H9 (cell line): ENCODE results near the gene TGFBR2. TPM values are rescaled to one million over a fixed set of nuclear protein-coding genes. Genes with fewer than 3 reads are reported as not detected.

Experiments
- DNase-seq: peaks from one replicate; pipeline ENCODE4 v3.0.0-alpha.2; 2017
- H2AFZ ChIP-seq: one replicate; pipeline ENCODE4 v1.6.1; 2013; ENCODE audit warnings: mild to moderate bottlenecking, low read length, control low read depth, moderate library complexity
- H2AK5ac ChIP-seq: 2 replicates; pipeline ENCODE4 v1.6.1; 2013; ENCODE audit warnings: low read length, control low read depth, mixed read lengths; ENCODE audit not compliant: insufficient read length
- H2BK120ac ChIP-seq: one replicate; pipeline ENCODE4 v1.6.1; 2013; ENCODE audit warnings: low read depth, mild to moderate bottlenecking, low read length, control low read depth, inconsistent platforms; ENCODE audit not compliant: poor library complexity, severe bottlenecking
- H2BK12ac ChIP-seq: 2 replicates; pipeline ENCODE4 v1.6.1; 2013; ENCODE audit warnings: low read length, control low read depth, mixed read lengths, low read depth; ENCODE audit not compliant: insufficient read length
- H2BK15ac ChIP-seq: 2 replicates; pipeline ENCODE4 v1.6.1; 2013; ENCODE audit warnings: low read depth, low read length, control low read depth
- H2BK20ac ChIP-seq: one replicate; pipeline ENCODE4 v1.6.1; 2013; ENCODE audit warnings: low read depth, mild to moderate bottlenecking, low read length, control low read depth, inconsistent platforms; ENCODE audit not compliant: poor library complexity, severe bottlenecking
- H2BK5ac ChIP-seq: 2 replicates; pipeline ENCODE4 v1.6.1; 2013; ENCODE audit warnings: low read length, control low read depth, mixed read lengths; ENCODE audit not compliant: insufficient read length
- H3K14ac ChIP-seq: 2 replicates; pipeline ENCODE4 v1.6.1; 2013; ENCODE audit warnings: low read length, control low read depth; ENCODE audit not compliant: insufficient read depth
- H3K18ac ChIP-seq: 2 replicates; pipeline ENCODE4 v1.6.1; 2013; ENCODE audit warnings: low read depth, mild to moderate bottlenecking, mixed read lengths, low read length, control low read depth; ENCODE audit not compliant: insufficient read length
- H3K23ac ChIP-seq: 2 replicates; pipeline ENCODE4 v1.6.1; 2013; ENCODE audit warnings: low read length, control low read depth, mixed read lengths, low read depth; ENCODE audit not compliant: insufficient read length
- H3K23me2 ChIP-seq: 2 replicates; pipeline ENCODE4 v1.6.1; 2013; ENCODE audit warnings: low read depth, mild to moderate bottlenecking, mixed read lengths, low read length, control low read depth; ENCODE audit not compliant: insufficient read length, poor library complexity, severe bottlenecking
- H3K27ac ChIP-seq: 2 replicates; pipeline ENCODE4 v1.5.1; 2013; ENCODE audit warnings: low read length, control low read depth, mixed read lengths, low read depth; ENCODE audit not compliant: insufficient read length
- H3K27me3 ChIP-seq: 2 replicates; pipeline ENCODE4 v1.6.1; 2013; ENCODE audit warnings: low read length, control low read depth, inconsistent platforms; ENCODE audit not compliant: insufficient read depth
- H3K4ac ChIP-seq: 2 replicates; pipeline ENCODE4 v1.6.1; 2013; ENCODE audit warnings: low read depth, mild to moderate bottlenecking, control low read depth, inconsistent platforms, low read length, moderate library complexity
- H3K4me1 ChIP-seq: 2 replicates; pipeline ENCODE4 v1.6.1; 2013; ENCODE audit warnings: low read length, control low read depth, inconsistent platforms; ENCODE audit not compliant: insufficient read depth
- H3K4me2 ChIP-seq: 2 replicates; pipeline ENCODE4 v1.6.1; 2013; ENCODE audit warnings: low read length, control low read depth, mixed read lengths; ENCODE audit not compliant: insufficient read length, insufficient read depth
- H3K56ac ChIP-seq: 2 replicates; pipeline ENCODE4 v1.6.1; 2013; ENCODE audit warnings: low read depth, mild to moderate bottlenecking, mixed read lengths, low read length, control low read depth; ENCODE audit not compliant: insufficient read length
- H3K79me1 ChIP-seq: 2 replicates; pipeline ENCODE4 v1.6.1; 2013; ENCODE audit warnings: low read depth, mild to moderate bottlenecking, moderate library complexity, low read length, control low read depth, inconsistent platforms; ENCODE audit not compliant: insufficient read depth, poor library complexity, severe bottlenecking
- H3K79me2 ChIP-seq: 2 replicates; pipeline ENCODE4 v1.6.1; 2013; ENCODE audit warnings: low read length, control low read depth, inconsistent platforms; ENCODE audit not compliant: insufficient read depth
- H3K9ac ChIP-seq: 2 replicates; pipeline ENCODE4 v1.6.1; 2013; ENCODE audit warnings: low read length, control low read depth, mixed read lengths; ENCODE audit not compliant: insufficient read length; ENCODE audit errors: extremely low read depth
- H3K9me3 ChIP-seq: one replicate; pipeline ENCODE4 v1.6.1; 2013; ENCODE audit warnings: low read depth, low read length, inconsistent platforms; ENCODE audit not compliant: control insufficient read depth
- H3T11ph ChIP-seq: one replicate; pipeline ENCODE4 v1.6.1; 2013; ENCODE audit warnings: mild to moderate bottlenecking, low read length, control low read depth, inconsistent platforms
- H4K20me1 ChIP-seq: one replicate; pipeline ENCODE4 v1.6.1; 2013; ENCODE audit not compliant: control insufficient read depth, insufficient read length, insufficient read depth
- H4K5ac ChIP-seq: 2 replicates; pipeline ENCODE4 v1.6.1; 2013; ENCODE audit warnings: low read depth, mild to moderate bottlenecking, mixed read lengths, low read length, control low read depth; ENCODE audit not compliant: insufficient read length
- H4K8ac ChIP-seq: replicated peaks from 2 replicates; pipeline ENCODE4 v1.6.1; 2013; ENCODE audit warnings: low read length, control low read depth, mixed read lengths, low read depth; ENCODE audit not compliant: insufficient read length
- H4K91ac ChIP-seq: 2 replicates; pipeline ENCODE4 v1.6.1; 2013; ENCODE audit warnings: low read depth, mild to moderate bottlenecking, moderate library complexity, mixed read lengths, low read length, control low read depth; ENCODE audit not compliant: insufficient read length
- H3K27ac Mint-ChIP-seq, 3 experiments: 2 replicates in 2 of 3; 3 replicates in 1 of 3; pipeline ENCODE4 v1.8.0; 2020 to 2021; ENCODE audit warnings: mixed read lengths in 3 of 3, mild to moderate bottlenecking in 1 of 3, moderate library complexity in 1 of 3
- H3K27me3 Mint-ChIP-seq: 2 replicates; pipeline ENCODE4 v1.8.0; 2021; ENCODE audit warnings: low read depth, mild to moderate bottlenecking, moderate library complexity, mixed read lengths
- H3K36me3 Mint-ChIP-seq, 3 experiments: 2 replicates in 2 of 3; 3 replicates in 1 of 3; pipeline ENCODE4 v1.8.0; 2020 to 2021; ENCODE audit warnings: low read depth in 3 of 3, mixed read lengths in 3 of 3; ENCODE audit not compliant: insufficient read depth in 1 of 3
- H3K4me1 Mint-ChIP-seq, 2 experiments: 2 replicates each; pipeline ENCODE4 v1.8.0; 2020; ENCODE audit warnings: mixed read lengths in 2 of 2
- H3K4me3 Mint-ChIP-seq, 2 experiments: 2 replicates in 1 of 2; 3 replicates in 1 of 2; pipeline ENCODE4 v1.8.0; 2020 to 2021; ENCODE audit warnings: mild to moderate bottlenecking in 2 of 2, mixed read lengths in 2 of 2, moderate library complexity in 1 of 2
- H3K9me3 Mint-ChIP-seq, 2 experiments: 2 replicates in 1 of 2; 3 replicates in 1 of 2; pipeline ENCODE4 v1.8.0; 2020; ENCODE audit warnings: mild to moderate bottlenecking in 2 of 2, mixed read lengths in 2 of 2, moderate library complexity in 1 of 2
- CTCF ChIP-seq: fragments of 200-600 bp; sonication (generic); conservative IDR thresholded peaks from 3 replicates; pipeline ENCODE4 v1.8.0; 2021; ENCODE audit warnings: antibody characterized with exemption, mild to moderate bottlenecking
- WGBS: extraction: QIAGEN DNeasy Blood & Tissue Kit; methylation state at CpG from one replicate; pipeline ENCODE4 v1.1.7; 2013; ENCODE audit warnings: missing lambda C conversion rate, low lambda C conversion rate, mixed read lengths; ENCODE audit not compliant: insufficient read length; ENCODE audit errors: extremely low coverage; 5-methylcytosine and 5-hydroxymethylcytosine counted together
- total RNA-seq: library from RNA; stranded (reverse); gene quantifications from 2 replicates; pipeline ENCODE4 v1.2.1, GENCODE V29; 2021

TGFBR2 gene
- total RNA-seq, 1 experiment from 2014 or later, result 10.6 TPM

- peaks cover 4% of the 10 kb centered on the region; the same call in 1 of the 2 replicates for H3K4me1 ChIP-seq
- H4K8ac ChIP-seq, result no peak overlapping the region
- TF ChIP-seq CTCF, result no peak
- no peak overlapping the region for H2BK15ac ChIP-seq
- H2BK5ac ChIP-seq, result no peak overlapping the region
- Mint-ChIP-seq H3K36me3 (no peaks in the 10 kb centered on the region), H3K4me1 (peaks cover 35 to 36% of the 10 kb centered on the region in 2 experiments), H3K27ac (peak overlapping the region in 1 of 3 experiments; percentile 23; a peak in 1 of 7 replicates), H3K4me3 (no peak overlapping the region), H3K9me3 (no peaks in the 10 kb centered on the region), H3K27me3 (no peaks in the 10 kb centered on the region)
- H3K9me3 ChIP-seq, result no peaks in the 10 kb centered on the region
- no peaks in the 10 kb centered on the region for H3K79me2 ChIP-seq
- no peak overlapping the region for H4K91ac ChIP-seq
- no peak overlapping the region for H3K4ac ChIP-seq
- no peak overlapping the region for H2AK5ac ChIP-seq
- no peak overlapping the region for H3K23ac ChIP-seq
- peak overlapping the region; percentile 29 for H3K4me2 ChIP-seq
- no peak overlapping the region for H2BK20ac ChIP-seq
- no peak overlapping the region for H3K27ac ChIP-seq
- H2BK12ac ChIP-seq, result no peak overlapping the region
- H3K9ac ChIP-seq, result no peak overlapping the region
- H3K18ac ChIP-seq, result no peak overlapping the region
- no peak overlapping the region for H3T11ph ChIP-seq
- no peak for DNase-seq
- no peak overlapping the region for H3K56ac ChIP-seq
- no peak overlapping the region for H4K5ac ChIP-seq
- H2BK120ac ChIP-seq, result no peak overlapping the region
- H4K20me1 ChIP-seq, result no peaks in the 10 kb centered on the region
- no peak overlapping the region for H3K14ac ChIP-seq
- H3K27me3 ChIP-seq, result no peaks in the 10 kb centered on the region
- H2AFZ ChIP-seq, result no peak overlapping the region
- no peaks in the 10 kb centered on the region for H3K23me2 ChIP-seq
- WGBS, result no CpG with 5 or more reads among the region's 4 CpGs
- no peaks in the 10 kb centered on the region for H3K79me1 ChIP-seq
Observed at GRCh38 chr3:30742796-30743619, 136.6 kb downstream of the TGFBR2 start.
